Adrenal gland (tissue), 5 donors: ENCODE data around the gene PPP3CA.

Experiments used
- POLR2A ChIP-seq, 2 donors: fragments of 450-650 bp; IDR thresholded peaks; one replicate each; pipeline ENCODE4 v1.6.1; 2017; ENCODE audit warnings: antibody characterized with exemption in 2 of 2, mild to moderate bottlenecking in 2 of 2, moderate library complexity in 1 of 2
- TF ChIP-seq, protein P1 (sequence below), 6 experiments: fragments of 450-650 bp in 4 of 6; fragments of 200-600 bp in 2 of 6; sonication (generic) in 1 of 6; IDR thresholded peaks; 1 replicate in 5 of 6; 2 replicates in 1 of 6; pipeline versions ENCODE4 v1.5.1 to v1.8.0; 2016 to 2021; ENCODE audit warnings: antibody characterized with exemption in 6 of 6, mild to moderate bottlenecking in 2 of 6, moderate library complexity in 1 of 6
- donor health status: DM: no; HTN: no; CAD: no.

DNA sequence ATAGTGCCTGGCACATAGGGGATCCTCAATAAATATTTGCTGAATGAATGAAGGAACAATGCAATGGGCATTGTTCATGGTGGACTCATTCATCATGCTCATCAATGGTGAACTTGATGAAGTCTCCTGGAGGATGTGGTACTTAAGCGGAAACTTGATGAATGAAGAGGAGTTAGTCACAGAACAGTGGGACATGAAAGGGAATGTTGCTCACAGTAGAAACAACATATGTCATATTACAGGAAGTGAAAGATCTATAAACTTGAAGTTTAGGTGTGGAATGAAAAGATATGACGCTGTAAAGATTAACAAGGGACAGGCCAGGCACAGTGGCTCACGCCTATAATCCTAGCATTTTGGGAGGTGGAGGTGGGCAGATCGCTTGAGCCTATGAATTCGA is 224.1 kb downstream of the PPP3CA start:
- TF ChIP-seq, protein P1, sequence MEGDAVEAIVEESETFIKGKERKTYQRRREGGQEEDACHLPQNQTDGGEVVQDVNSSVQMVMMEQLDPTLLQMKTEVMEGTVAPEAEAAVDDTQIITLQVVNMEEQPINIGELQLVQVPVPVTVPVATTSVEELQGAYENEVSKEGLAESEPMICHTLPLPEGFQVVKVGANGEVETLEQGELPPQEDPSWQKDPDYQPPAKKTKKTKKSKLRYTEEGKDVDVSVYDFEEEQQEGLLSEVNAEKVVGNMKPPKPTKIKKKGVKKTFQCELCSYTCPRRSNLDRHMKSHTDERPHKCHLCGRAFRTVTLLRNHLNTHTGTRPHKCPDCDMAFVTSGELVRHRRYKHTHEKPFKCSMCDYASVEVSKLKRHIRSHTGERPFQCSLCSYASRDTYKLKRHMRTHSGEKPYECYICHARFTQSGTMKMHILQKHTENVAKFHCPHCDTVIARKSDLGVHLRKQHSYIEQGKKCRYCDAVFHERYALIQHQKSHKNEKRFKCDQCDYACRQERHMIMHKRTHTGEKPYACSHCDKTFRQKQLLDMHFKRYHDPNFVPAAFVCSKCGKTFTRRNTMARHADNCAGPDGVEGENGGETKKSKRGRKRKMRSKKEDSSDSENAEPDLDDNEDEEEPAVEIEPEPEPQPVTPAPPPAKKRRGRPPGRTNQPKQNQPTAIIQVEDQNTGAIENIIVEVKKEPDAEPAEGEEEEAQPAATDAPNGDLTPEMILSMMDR (IDR thresholded peaks at IDR 0.05) = no peak
- no peak for TF ChIP-seq POLR2A (IDR thresholded peaks at IDR 0.05)
